Measurements from ENCODE around the gene NELFA. TPM values are rescaled to one million over a fixed set of nuclear protein-coding genes. Genes with fewer than 3 reads are reported as not detected.

Gene NELFA
- total RNA-seq, 1 experiment from 2014 or later, result 56.1 TPM

DNA sequence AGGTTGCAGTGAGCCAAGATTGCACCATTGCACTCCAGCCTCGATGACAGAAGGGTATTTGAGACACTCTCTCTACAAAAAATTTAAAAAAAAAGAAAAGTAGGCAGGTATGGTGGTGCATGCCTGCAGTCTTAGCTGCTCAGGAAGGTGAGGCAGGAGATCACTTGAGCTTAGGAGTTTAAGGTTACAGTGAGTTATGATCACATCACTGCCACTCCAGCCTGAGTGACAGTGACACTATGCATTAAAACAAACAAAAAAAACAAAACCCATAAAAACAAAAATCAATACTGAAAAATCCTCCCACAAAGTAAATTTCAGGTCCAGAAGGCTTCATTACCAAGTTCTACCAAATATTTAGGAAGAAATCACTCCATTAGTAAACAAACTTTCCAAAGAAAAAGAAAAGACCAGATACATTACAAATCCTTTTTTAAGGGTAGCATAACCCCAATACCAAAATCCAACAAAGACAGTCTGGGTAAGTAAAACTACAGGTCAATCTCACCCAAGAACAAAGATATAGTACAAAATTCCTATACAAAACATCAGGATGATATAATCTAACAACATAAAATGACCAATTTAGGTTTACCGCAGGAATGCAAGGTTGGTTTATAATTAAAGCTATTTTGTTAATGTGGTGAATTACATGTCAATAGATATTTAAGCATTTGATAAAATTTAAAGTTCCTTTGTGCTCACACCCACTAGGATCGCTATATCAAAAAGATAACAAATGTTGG, 11.7 kb downstream of the NELFA start:
- H3K9ac ChIP-seq (ENCODE audit: low read length), result no peak overlapping the region
- H3K9me2 ChIP-seq (ENCODE audit: insufficient read depth), result no peaks in the 10 kb centered on the region
- intact Hi-C loops (cut with micrococcal nuclease), result no loop called here
- H3K27me3 ChIP-seq (ENCODE audit: insufficient read depth, low read length), result no peaks in the 10 kb centered on the region
- CTCF ChIA-PET, result no interaction called here
- no peak overlapping the region for H2AFZ ChIP-seq (ENCODE audit: low read depth, low read length, poor library complexity, severe bottlenecking)
- H4K20me1 ChIP-seq (ENCODE audit: insufficient read depth), result no peaks in the 10 kb centered on the region; the same call in 1 of the 2 replicates
- H3K4me2 ChIP-seq (ENCODE audit: low read length), result no peak overlapping the region
- H3K79me2 ChIP-seq (ENCODE audit: insufficient read depth, low read length), result peaks cover 97% of the 10 kb centered on the region
- no TSS peak for BruUV-seq (replicated peaks)
- H3K36me3 ChIP-seq (ENCODE audit: control insufficient read depth in 1 of 2, insufficient read depth in 2 of 2, low read length in 2 of 2), result peaks cover 0 to 23% of the 10 kb centered on the region in 2 experiments; a peak in 2 of 4 replicates
- no peak overlapping the region for H3K4me3 ChIP-seq (replicated peaks in 1 of 2; ENCODE audit: low read depth in 1 of 2, low read length in 2 of 2)
- peaks cover 0 to 5% of the 10 kb centered on the region in 2 experiments; a peak in 1 of 4 replicates for H3K9me3 ChIP-seq (ENCODE audit: control insufficient read depth in 1 of 2, insufficient read depth in 1 of 2, low read depth in 1 of 2, low read length in 2 of 2)
- H3K27ac ChIP-seq (ENCODE audit: low read depth, low read length), result no peak overlapping the region
- no peak for ATAC-seq
- RAD21 ChIA-PET (ENCODE audit: low non-redundant PET in 1 of 2, low total read pairs in 2 of 2, uncharacterized antibody in 2 of 2, unreplicated experiment in 2 of 2), result no interaction called here
- DNase-seq (ENCODE audit: low read depth, low spot score), result no peak
- TF ChIP-seq ZFX (IDR thresholded peaks at IDR 0.05), result no peak
- no peak for TF ChIP-seq POLR2AphosphoS5 (IDR thresholded peaks at IDR 0.05; ENCODE audit: low read depth, low read length)
- no peak for TF ChIP-seq EZH2phosphoT487 (IDR thresholded peaks at IDR 0.05; ENCODE audit: borderline replicate concordance)
- no peak for TF ChIP-seq SRF (IDR thresholded peaks at IDR 0.05; ENCODE audit: low read depth)
- no peak for TF ChIP-seq TCF7L2 (IDR thresholded peaks at IDR 0.05; ENCODE audit: borderline replicate concordance, extremely low read depth, insufficient read depth, insufficient read length)
- no peak for TF ChIP-seq ELF1 (IDR thresholded peaks at IDR 0.05; ENCODE audit: borderline replicate concordance, low read depth)
- TF ChIP-seq, protein P1, sequence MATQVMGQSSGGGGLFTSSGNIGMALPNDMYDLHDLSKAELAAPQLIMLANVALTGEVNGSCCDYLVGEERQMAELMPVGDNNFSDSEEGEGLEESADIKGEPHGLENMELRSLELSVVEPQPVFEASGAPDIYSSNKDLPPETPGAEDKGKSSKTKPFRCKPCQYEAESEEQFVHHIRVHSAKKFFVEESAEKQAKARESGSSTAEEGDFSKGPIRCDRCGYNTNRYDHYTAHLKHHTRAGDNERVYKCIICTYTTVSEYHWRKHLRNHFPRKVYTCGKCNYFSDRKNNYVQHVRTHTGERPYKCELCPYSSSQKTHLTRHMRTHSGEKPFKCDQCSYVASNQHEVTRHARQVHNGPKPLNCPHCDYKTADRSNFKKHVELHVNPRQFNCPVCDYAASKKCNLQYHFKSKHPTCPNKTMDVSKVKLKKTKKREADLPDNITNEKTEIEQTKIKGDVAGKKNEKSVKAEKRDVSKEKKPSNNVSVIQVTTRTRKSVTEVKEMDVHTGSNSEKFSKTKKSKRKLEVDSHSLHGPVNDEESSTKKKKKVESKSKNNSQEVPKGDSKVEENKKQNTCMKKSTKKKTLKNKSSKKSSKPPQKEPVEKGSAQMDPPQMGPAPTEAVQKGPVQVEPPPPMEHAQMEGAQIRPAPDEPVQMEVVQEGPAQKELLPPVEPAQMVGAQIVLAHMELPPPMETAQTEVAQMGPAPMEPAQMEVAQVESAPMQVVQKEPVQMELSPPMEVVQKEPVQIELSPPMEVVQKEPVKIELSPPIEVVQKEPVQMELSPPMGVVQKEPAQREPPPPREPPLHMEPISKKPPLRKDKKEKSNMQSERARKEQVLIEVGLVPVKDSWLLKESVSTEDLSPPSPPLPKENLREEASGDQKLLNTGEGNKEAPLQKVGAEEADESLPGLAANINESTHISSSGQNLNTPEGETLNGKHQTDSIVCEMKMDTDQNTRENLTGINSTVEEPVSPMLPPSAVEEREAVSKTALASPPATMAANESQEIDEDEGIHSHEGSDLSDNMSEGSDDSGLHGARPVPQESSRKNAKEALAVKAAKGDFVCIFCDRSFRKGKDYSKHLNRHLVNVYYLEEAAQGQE (IDR thresholded peaks at IDR 0.05; ENCODE audit: low read depth), result no peak
- TF ChIP-seq JUND (IDR thresholded peaks at IDR 0.05), result no peak
- TF ChIP-seq, protein P2, sequence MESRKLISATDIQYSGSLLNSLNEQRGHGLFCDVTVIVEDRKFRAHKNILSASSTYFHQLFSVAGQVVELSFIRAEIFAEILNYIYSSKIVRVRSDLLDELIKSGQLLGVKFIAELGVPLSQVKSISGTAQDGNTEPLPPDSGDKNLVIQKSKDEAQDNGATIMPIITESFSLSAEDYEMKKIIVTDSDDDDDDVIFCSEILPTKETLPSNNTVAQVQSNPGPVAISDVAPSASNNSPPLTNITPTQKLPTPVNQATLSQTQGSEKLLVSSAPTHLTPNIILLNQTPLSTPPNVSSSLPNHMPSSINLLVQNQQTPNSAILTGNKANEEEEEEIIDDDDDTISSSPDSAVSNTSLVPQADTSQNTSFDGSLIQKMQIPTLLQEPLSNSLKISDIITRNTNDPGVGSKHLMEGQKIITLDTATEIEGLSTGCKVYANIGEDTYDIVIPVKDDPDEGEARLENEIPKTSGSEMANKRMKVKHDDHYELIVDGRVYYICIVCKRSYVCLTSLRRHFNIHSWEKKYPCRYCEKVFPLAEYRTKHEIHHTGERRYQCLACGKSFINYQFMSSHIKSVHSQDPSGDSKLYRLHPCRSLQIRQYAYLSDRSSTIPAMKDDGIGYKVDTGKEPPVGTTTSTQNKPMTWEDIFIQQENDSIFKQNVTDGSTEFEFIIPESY (IDR thresholded peaks at IDR 0.05; ENCODE audit: extremely low read depth, insufficient replicate concordance, low read length), result no peak
- TF ChIP-seq YY1 (IDR thresholded peaks at IDR 0.05; ENCODE audit: extremely low read depth, insufficient replicate concordance, low read depth, low read length), result no peak
- no peak for TF ChIP-seq EGR1 (IDR thresholded peaks at IDR 0.05; ENCODE audit: low read depth)
- POLR2A ChIA-PET, result no interaction called here
- peaks cover 0 to 10% of the 10 kb centered on the region in 2 experiments; a peak in 1 of 4 replicates for H3K4me1 ChIP-seq (ENCODE audit: control insufficient read depth in 1 of 2, insufficient read depth in 2 of 2, low read length in 2 of 2)

Measured in HCT116 (cell line).